NCI-H187 treated with DMSO at 0.1 percent for 48 hours (cell line): ENCODE data around the gene TCP11L2.
"Not testable (repeated sequence)": the region's sequence is repeated elsewhere in the genome, so short reads cannot be mapped to it uniquely, and the experiment has no call there.

Source experiments
- DNase-seq: peaks from one replicate; lab custom pipeline; 2025; lab: John Stamatoyannopoulos, UW

TCP11L2 gene

GRCh38 chr12:106307181-106307580, 4.6 kb downstream of the TCP11L2 start:
- no peak for DNase-seq

GRCh38 chr12:106308121-106308520, 5.6 kb downstream of the TCP11L2 start:
- DNase-seq = no peak

GRCh38 chr12:106308611-106309010, 6.1 kb downstream of the TCP11L2 start:
- no peak for DNase-seq

GRCh38 chr12:106309671-106310505, 7.4 kb downstream of the TCP11L2 start:
- no peak for DNase-seq

- no peak for DNase-seq
Measured at GRCh38 chr12:106310687-106311086, 8.2 kb downstream of the TCP11L2 start.

- DNase-seq = no peak
Measured at GRCh38 chr12:106311139-106311538, 8.6 kb downstream of the TCP11L2 start.

- not testable (repeated sequence) for DNase-seq
Measured at GRCh38 chr12:106313413-106313812, 10.9 kb downstream of the TCP11L2 start.

GRCh38 chr12:106315523-106315922, 13.0 kb downstream of the TCP11L2 start:
- no peak for DNase-seq

- no peak for DNase-seq
Measured at GRCh38 chr12:106317406-106318082, 15.0 kb downstream of the TCP11L2 start.

- no peak for DNase-seq
Measured at GRCh38 chr12:106321139-106321850, 18.8 kb downstream of the TCP11L2 start.

- no peak for DNase-seq
Measured at GRCh38 chr12:106323537-106323936, 21.0 kb downstream of the TCP11L2 start.

GRCh38 chr12:106327309-106327869, 24.9 kb downstream of the TCP11L2 start:
- no peak for DNase-seq

GRCh38 chr12:106328735-106329134, 26.2 kb downstream of the TCP11L2 start:
- no peak for DNase-seq

- no peak for DNase-seq
Measured at GRCh38 chr12:106329231-106329982, 26.9 kb downstream of the TCP11L2 start.

- no peak for DNase-seq
Measured at GRCh38 chr12:106331599-106331998, 29.1 kb downstream of the TCP11L2 start.

- DNase-seq = no peak
Measured at GRCh38 chr12:106332536-106332935, 30.0 kb downstream of the TCP11L2 start.

- DNase-seq = no peak
Measured at GRCh38 chr12:106333010-106333409, 30.5 kb downstream of the TCP11L2 start.

- no peak for DNase-seq
Measured at GRCh38 chr12:106333756-106334155, 31.2 kb downstream of the TCP11L2 start.

- no peak for DNase-seq
Measured at GRCh38 chr12:106341086-106341877, 38.7 kb downstream of the TCP11L2 start.

- no peak for DNase-seq
Measured at GRCh38 chr12:106342397-106343213, 40.1 kb downstream of the TCP11L2 start.
